Neural progenitor cell (in vitro differentiated cells): ENCODE data around the gene ATF5. TPM values are rescaled to one million over a fixed set of nuclear protein-coding genes. Genes with fewer than 3 reads are reported as not detected.
"Not testable (repeated sequence)": the region's sequence is repeated elsewhere in the genome, so short reads cannot be mapped to it uniquely, and the experiment has no call there.

ENCODE experiments used
- DNase-seq: peaks from one replicate; pipeline ENCODE4 v3.0.0-alpha.2; 2016; ENCODE audit warnings: low spot score
- H2AFZ ChIP-seq: fragments of 200-600 bp; sonication (generic); replicated peaks from 2 replicates; pipeline ENCODE4 v1.6.1; 2016; ENCODE audit warnings: antibody characterized with exemption
- H3F3A ChIP-seq: fragments of 200-600 bp; sonication (generic); 2 replicates; pipeline ENCODE4 v1.6.1; 2016; ENCODE audit warnings: antibody characterized with exemption, low read depth
- H3K27ac ChIP-seq: fragments of 200-600 bp; sonication (generic); 2 replicates; pipeline ENCODE4 v1.5.1; 2016; ENCODE audit warnings: mild to moderate bottlenecking
- H3K27me3 ChIP-seq: fragments of 200-600 bp; sonication (generic); 2 replicates; pipeline ENCODE4 v1.6.1; 2016; ENCODE audit warnings: mild to moderate bottlenecking, moderate library complexity
- H3K36me3 ChIP-seq: fragments of 200-600 bp; sonication (generic); 2 replicates; pipeline ENCODE4 v1.5.1; 2016
- H3K4me1 ChIP-seq: fragments of 200-600 bp; sonication (generic); 2 replicates; pipeline ENCODE4 v1.6.1; 2016; ENCODE audit warnings: mixed run types
- H3K4me2 ChIP-seq: fragments of 200-600 bp; sonication (generic); 2 replicates; pipeline ENCODE4 v1.6.1; 2016
- H3K4me3 ChIP-seq: fragments of 200-600 bp; sonication (generic); 2 replicates; pipeline ENCODE4 v1.5.1; 2016
- H3K79me2 ChIP-seq: fragments of 200-600 bp; sonication (generic); 2 replicates; pipeline ENCODE4 v1.6.1; 2016; ENCODE audit warnings: low read depth
- H3K9ac ChIP-seq: fragments of 200-600 bp; sonication (generic); 2 replicates; pipeline ENCODE4 v1.6.1; 2016
- H3K9me3 ChIP-seq: fragments of 200-600 bp; sonication (generic); 2 replicates; pipeline ENCODE4 v1.5.1; 2016; ENCODE audit warnings: low read depth
- H4K20me1 ChIP-seq: fragments of 200-600 bp; sonication (generic); 2 replicates; pipeline ENCODE4 v1.6.1; 2016; ENCODE audit warnings: low read depth
- H3K27ac Mint-ChIP-seq: 3 replicates; pipeline ENCODE4 v1.8.0; 2021; ENCODE audit warnings: mixed read lengths
- H3K27me3 Mint-ChIP-seq: 2 replicates; pipeline ENCODE4 v1.8.0; 2022; ENCODE audit warnings: low read depth, mild to moderate bottlenecking, inconsistent platforms, moderate library complexity, mixed read lengths; ENCODE audit not compliant: insufficient read depth
- H3K36me3 Mint-ChIP-seq: 3 replicates; pipeline ENCODE4 v1.8.0; 2021; ENCODE audit warnings: mixed read lengths
- H3K4me1 Mint-ChIP-seq: 3 replicates; pipeline ENCODE4 v1.8.0; 2021; ENCODE audit warnings: mixed read lengths
- H3K4me3 Mint-ChIP-seq: 3 replicates; pipeline ENCODE4 v1.8.0; 2021; ENCODE audit warnings: mild to moderate bottlenecking, moderate library complexity, mixed read lengths
- H3K9me3 Mint-ChIP-seq: 3 replicates; pipeline ENCODE4 v1.8.0; 2020; ENCODE audit warnings: mixed read lengths
- CTCF ChIP-seq: fragments of 200-600 bp; sonication (generic); IDR thresholded peaks from 2 replicates; pipeline ENCODE4 v1.5.1; 2017; ENCODE audit warnings: antibody characterized with exemption, mild to moderate bottlenecking
- EZH2 ChIP-seq: fragments of 200-600 bp; sonication (generic); IDR thresholded peaks from 2 replicates; pipeline ENCODE4 v1.6.1; 2017; ENCODE audit warnings: antibody characterized with exemption, mild to moderate bottlenecking, moderate library complexity
- EZH2phosphoT487 ChIP-seq: fragments of 200-600 bp; sonication (generic); IDR thresholded peaks from 2 replicates; pipeline ENCODE4 v1.6.1; 2017; ENCODE audit warnings: antibody characterized with exemption
- total RNA-seq: library from RNA; depleted of rRNA; stranded (reverse); fragments of >200 nt; gene quantifications from 2 replicates; pipeline ENCODE4 v1.2.3, GENCODE V29; 2015; ENCODE audit warnings: low replicate concordance

The ATF5 gene
- total RNA-seq, 1 donor from 2014 or later, result 1.6 TPM

GRCh38 chr19:49956115-49956495 lies 27.1 kb downstream of the ATF5 start:
- no peaks in the 10 kb centered on the region for H3K4me1 ChIP-seq
- no peak overlapping the region for H3K4me3 Mint-ChIP-seq
- H3K27ac ChIP-seq, result no peak overlapping the region
- no peak overlapping the region for H3K9ac ChIP-seq
- H3K9me3 Mint-ChIP-seq, result no peaks in the 10 kb centered on the region
- DNase-seq, result no peak
- H3K79me2 ChIP-seq, result no peaks in the 10 kb centered on the region
- no peaks in the 10 kb centered on the region for H4K20me1 ChIP-seq
- TF ChIP-seq CTCF, result no peak
- TF ChIP-seq EZH2, result no peak
- TF ChIP-seq EZH2phosphoT487, result no peak
- peaks cover 3% of the 10 kb centered on the region for H3K27me3 Mint-ChIP-seq
- H3K36me3 Mint-ChIP-seq, result no peaks in the 10 kb centered on the region
- peaks cover 15% of the 10 kb centered on the region for H3K4me1 Mint-ChIP-seq
- H3K4me2 ChIP-seq, result no peak overlapping the region
- H3F3A ChIP-seq, result no peaks in the 10 kb centered on the region
- no peaks in the 10 kb centered on the region for H3K9me3 ChIP-seq
- no peaks in the 10 kb centered on the region for H3K27me3 ChIP-seq
- H2AFZ ChIP-seq, result no peak overlapping the region
- no peak overlapping the region for H3K4me3 ChIP-seq
- no peaks in the 10 kb centered on the region for H3K36me3 ChIP-seq
- H3K27ac Mint-ChIP-seq, result no peak overlapping the region

- H3K36me3 Mint-ChIP-seq, result no peaks in the 10 kb centered on the region
- Histone ChIP-seq H3K4me2 (no peak overlapping the region), H3K4me1 (no peaks in the 10 kb centered on the region), H3K27ac (no peak overlapping the region), H3F3A (no peaks in the 10 kb centered on the region), H2AFZ (no peak overlapping the region), H3K36me3 (no peaks in the 10 kb centered on the region), H3K9me3 (no peaks in the 10 kb centered on the region), H3K4me3 (no peak overlapping the region), H4K20me1 (no peaks in the 10 kb centered on the region), H3K9ac (no peak overlapping the region), H3K79me2 (no peaks in the 10 kb centered on the region), H3K27me3 (no peaks in the 10 kb centered on the region)
- H3K27me3 Mint-ChIP-seq, result no peaks in the 10 kb centered on the region
- TF ChIP-seq CTCF (no peak), EZH2 (no peak), EZH2phosphoT487 (no peak)
- no peaks in the 10 kb centered on the region for H3K9me3 Mint-ChIP-seq
- peaks cover 15% of the 10 kb centered on the region for H3K4me1 Mint-ChIP-seq
- DNase-seq, result no peak
- H3K4me3 Mint-ChIP-seq, result no peak overlapping the region
- H3K27ac Mint-ChIP-seq, result no peak overlapping the region
Measured at GRCh38 chr19:49957262-49957915, 28.4 kb downstream of the ATF5 start.

GRCh38 chr19:49958144-49958543 lies 29.1 kb downstream of the ATF5 start:
- H3F3A ChIP-seq, H3K9ac ChIP-seq, H2AFZ ChIP-seq, H3K79me2 ChIP-seq, H3K9me3 Mint-ChIP-seq, H3K36me3 Mint-ChIP-seq, H3K27me3 ChIP-seq, H3K4me3 ChIP-seq, H3K9me3 ChIP-seq, H3K4me1 ChIP-seq, H3K27ac ChIP-seq, H4K20me1 ChIP-seq, DNase-seq, H3K36me3 ChIP-seq, H3K4me2 ChIP-seq, H3K27me3 Mint-ChIP-seq: not testable (repeated sequence)
- Mint-ChIP-seq H3K4me3 (peak overlapping the region; percentile 70), H3K4me1 (peaks cover 15% of the 10 kb centered on the region), H3K27ac (peak overlapping the region; percentile 83)

- not testable (repeated sequence) for H3K4me1 ChIP-seq, H3K27me3 ChIP-seq, H3K4me3 ChIP-seq, H2AFZ ChIP-seq, H4K20me1 ChIP-seq, H3K9ac ChIP-seq, H3K36me3 Mint-ChIP-seq, DNase-seq, H3K9me3 ChIP-seq, H3K27ac Mint-ChIP-seq, H3K27me3 Mint-ChIP-seq, H3K4me2 ChIP-seq, H3K36me3 ChIP-seq, H3K27ac ChIP-seq, H3K4me3 Mint-ChIP-seq, H3K9me3 Mint-ChIP-seq, H3K79me2 ChIP-seq, H3F3A ChIP-seq
- peaks cover 10% of the 10 kb centered on the region for H3K4me1 Mint-ChIP-seq
Measured at GRCh38 chr19:49958596-49958995, 29.6 kb downstream of the ATF5 start.

- H3K27me3 Mint-ChIP-seq, H3K27me3 ChIP-seq, H3K79me2 ChIP-seq, H3F3A ChIP-seq, H3K27ac Mint-ChIP-seq, H3K4me3 Mint-ChIP-seq, H3K27ac ChIP-seq, H3K4me2 ChIP-seq, H3K36me3 Mint-ChIP-seq, H3K4me3 ChIP-seq, H3K9me3 ChIP-seq, H3K9me3 Mint-ChIP-seq, H2AFZ ChIP-seq, H3K9ac ChIP-seq, H3K4me1 Mint-ChIP-seq, H4K20me1 ChIP-seq, H3K36me3 ChIP-seq, DNase-seq, H3K4me1 ChIP-seq: not testable (repeated sequence)
Measured at GRCh38 chr19:49959892-49960291, 30.9 kb downstream of the ATF5 start.

- not testable (repeated sequence) for H3K27ac Mint-ChIP-seq, H3K36me3 Mint-ChIP-seq, H3K27me3 Mint-ChIP-seq, H3K36me3 ChIP-seq, H3K27ac ChIP-seq, H3K27me3 ChIP-seq, H4K20me1 ChIP-seq, H3K9me3 ChIP-seq, H3K79me2 ChIP-seq, DNase-seq, H3K4me3 ChIP-seq, H3K4me1 Mint-ChIP-seq, H3K4me3 Mint-ChIP-seq, H3F3A ChIP-seq, H3K9me3 Mint-ChIP-seq, H3K9ac ChIP-seq, H2AFZ ChIP-seq, H3K4me1 ChIP-seq, H3K4me2 ChIP-seq
Measured at GRCh38 chr19:49960980-49961379, 32.0 kb downstream of the ATF5 start, which contains the start of gene SIGLEC11. TSS of gene SIGLEC11 (minus strand) at chr19:49961172. CDS start at chr19:49961081, 91 bp downstream.
